ENCODE data around the gene MAPK8. TPM values are rescaled to one million over a fixed set of nuclear protein-coding genes. Genes with fewer than 3 reads are reported as not detected.

Gene MAPK8
- total RNA-seq, 2 experiments from 2014 or later, result 29.1 to 40.5 TPM

GRCh38 chr10:48300556-48300955 lies 5.9 kb upstream of the MAPK8 start:
- H3K4me3 ChIP-seq (ENCODE audit: low read depth, low read length, poor library complexity, severe bottlenecking), result no peak overlapping the region
- CTCF ChIA-PET (ENCODE audit: unreplicated experiment), result interaction anchor here (0.9 kb wide), 1 partner anchor 9 kb away, joined by 4 read pairs; no protein-coding TSS in a partner anchor
- no peak overlapping the region for H3K27ac ChIP-seq (ENCODE audit: low read depth, low read length, poor library complexity, severe bottlenecking)
- no peaks in the 10 kb centered on the region for H3K36me3 ChIP-seq (ENCODE audit: insufficient read depth, low read length)
- no peaks in the 10 kb centered on the region for H3K79me2 ChIP-seq (ENCODE audit: insufficient read depth, low read depth, low read length)
- intact Hi-C loops (cut with micrococcal nuclease; ENCODE audit: unreplicated experiment), result no loop called here
- H3K9me3 ChIP-seq (ENCODE audit: low read length), result no peaks in the 10 kb centered on the region
- TF ChIP-seq, protein P1, sequence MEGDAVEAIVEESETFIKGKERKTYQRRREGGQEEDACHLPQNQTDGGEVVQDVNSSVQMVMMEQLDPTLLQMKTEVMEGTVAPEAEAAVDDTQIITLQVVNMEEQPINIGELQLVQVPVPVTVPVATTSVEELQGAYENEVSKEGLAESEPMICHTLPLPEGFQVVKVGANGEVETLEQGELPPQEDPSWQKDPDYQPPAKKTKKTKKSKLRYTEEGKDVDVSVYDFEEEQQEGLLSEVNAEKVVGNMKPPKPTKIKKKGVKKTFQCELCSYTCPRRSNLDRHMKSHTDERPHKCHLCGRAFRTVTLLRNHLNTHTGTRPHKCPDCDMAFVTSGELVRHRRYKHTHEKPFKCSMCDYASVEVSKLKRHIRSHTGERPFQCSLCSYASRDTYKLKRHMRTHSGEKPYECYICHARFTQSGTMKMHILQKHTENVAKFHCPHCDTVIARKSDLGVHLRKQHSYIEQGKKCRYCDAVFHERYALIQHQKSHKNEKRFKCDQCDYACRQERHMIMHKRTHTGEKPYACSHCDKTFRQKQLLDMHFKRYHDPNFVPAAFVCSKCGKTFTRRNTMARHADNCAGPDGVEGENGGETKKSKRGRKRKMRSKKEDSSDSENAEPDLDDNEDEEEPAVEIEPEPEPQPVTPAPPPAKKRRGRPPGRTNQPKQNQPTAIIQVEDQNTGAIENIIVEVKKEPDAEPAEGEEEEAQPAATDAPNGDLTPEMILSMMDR (conservative IDR thresholded peaks at IDR 0.05; ENCODE audit: low read length), result no peak
- no peak for TF ChIP-seq EZH2phosphoT487 (IDR thresholded peaks at IDR 0.05; ENCODE audit: borderline replicate concordance, low read depth, low read length)
- no peak overlapping the region for H2AFZ ChIP-seq (ENCODE audit: low read length)
- no peaks in the 10 kb centered on the region for H3K4me1 ChIP-seq (ENCODE audit: insufficient read depth, low read length, poor library complexity, severe bottlenecking)
- H3K9me2 ChIP-seq (ENCODE audit: insufficient read depth, low read length), result no peaks in the 10 kb centered on the region
- H3K4me2 ChIP-seq (ENCODE audit: low read length), result no peak overlapping the region
- no TSS peak for BruUV-seq (replicated peaks)
- no peak for DNase-seq (ENCODE audit: low spot score)
- no peaks in the 10 kb centered on the region for H4K20me1 ChIP-seq (ENCODE audit: insufficient read depth, low read length)
- POLR2A ChIA-PET, result interaction anchor here (0.9 kb wide), 1 partner anchor 13 kb away, joined by 3 read pairs; no protein-coding TSS in a partner anchor

GRCh38 chr10:48302515-48303476 lies 3.7 kb upstream of the MAPK8 start:
- Histone ChIP-seq H3K27ac (ENCODE audit: low read depth, low read length, poor library complexity, severe bottlenecking) (no peak overlapping the region), H3K4me3 (ENCODE audit: low read depth, low read length, poor library complexity, severe bottlenecking) (no peak overlapping the region), H3K9me3 (ENCODE audit: low read length) (no peaks in the 10 kb centered on the region), H4K20me1 (ENCODE audit: insufficient read depth, low read length) (peaks cover 3% of the 10 kb centered on the region; the same call in 1 of the 2 replicates), H3K9me2 (ENCODE audit: insufficient read depth, low read length) (no peaks in the 10 kb centered on the region), H3K36me3 (ENCODE audit: insufficient read depth, low read length) (no peaks in the 10 kb centered on the region), H3K4me2 (ENCODE audit: low read length) (no peak overlapping the region), H3K79me2 (ENCODE audit: insufficient read depth, low read depth, low read length) (peaks cover 6% of the 10 kb centered on the region; the same call in 1 of the 2 replicates), H2AFZ (ENCODE audit: low read length) (no peak overlapping the region), H3K4me1 (ENCODE audit: insufficient read depth, low read length, poor library complexity, severe bottlenecking) (peaks cover 10% of the 10 kb centered on the region)
- no TSS peak for BruUV-seq (replicated peaks)
- TF ChIP-seq EZH2phosphoT487 (IDR thresholded peaks at IDR 0.05; ENCODE audit: borderline replicate concordance, low read depth, low read length), result no peak
- TF ChIP-seq, protein P1 (conservative IDR thresholded peaks at IDR 0.05; ENCODE audit: low read length), result no peak
- POLR2A ChIA-PET, result no interaction called here
- intact Hi-C loops (cut with micrococcal nuclease; ENCODE audit: unreplicated experiment), result no loop called here
- CTCF ChIA-PET (ENCODE audit: unreplicated experiment), result no interaction called here
- DNase-seq (ENCODE audit: low spot score), result no peak

GRCh38 chr10:48305905-48306264 lies 592 bp upstream of the MAPK8 start:
- Histone ChIP-seq H3K4me3 (ENCODE audit: low read depth, low read length, poor library complexity, severe bottlenecking) (peak overlapping the region; percentile 81), H3K27ac (ENCODE audit: low read depth, low read length, poor library complexity, severe bottlenecking) (no peak overlapping the region), H3K9me2 (ENCODE audit: insufficient read depth, low read length) (no peaks in the 10 kb centered on the region), H3K79me2 (ENCODE audit: insufficient read depth, low read depth, low read length) (peaks cover 30% of the 10 kb centered on the region), H3K4me2 (ENCODE audit: low read length) (peak overlapping the region; percentile 68), H4K20me1 (ENCODE audit: insufficient read depth, low read length) (peaks cover 7% of the 10 kb centered on the region), H3K9me3 (ENCODE audit: low read length) (no peaks in the 10 kb centered on the region), H3K4me1 (ENCODE audit: insufficient read depth, low read length, poor library complexity, severe bottlenecking) (peaks cover 21% of the 10 kb centered on the region), H2AFZ (ENCODE audit: low read length) (peak overlapping the region; percentile 96), H3K36me3 (ENCODE audit: insufficient read depth, low read length) (no peaks in the 10 kb centered on the region)
- no peak for TF ChIP-seq EZH2phosphoT487 (IDR thresholded peaks at IDR 0.05; ENCODE audit: borderline replicate concordance, low read depth, low read length)
- TF ChIP-seq, protein P1 (conservative IDR thresholded peaks at IDR 0.05; ENCODE audit: low read length), result no peak
- intact Hi-C loops (cut with micrococcal nuclease; ENCODE audit: unreplicated experiment), result no loop called here
- no TSS peak for BruUV-seq (replicated peaks)
- CTCF ChIA-PET (ENCODE audit: unreplicated experiment), result no interaction called here
- no peak for DNase-seq (ENCODE audit: low spot score)
- POLR2A ChIA-PET, result no interaction called here

Data from OCI-LY7 (cell line).